ENCODE data around the gene C19orf44.
"Not testable (repeated sequence)": the region's sequence is repeated elsewhere in the genome, so short reads cannot be mapped to it uniquely, and the experiment has no call there.

C19orf44 gene

DNA sequence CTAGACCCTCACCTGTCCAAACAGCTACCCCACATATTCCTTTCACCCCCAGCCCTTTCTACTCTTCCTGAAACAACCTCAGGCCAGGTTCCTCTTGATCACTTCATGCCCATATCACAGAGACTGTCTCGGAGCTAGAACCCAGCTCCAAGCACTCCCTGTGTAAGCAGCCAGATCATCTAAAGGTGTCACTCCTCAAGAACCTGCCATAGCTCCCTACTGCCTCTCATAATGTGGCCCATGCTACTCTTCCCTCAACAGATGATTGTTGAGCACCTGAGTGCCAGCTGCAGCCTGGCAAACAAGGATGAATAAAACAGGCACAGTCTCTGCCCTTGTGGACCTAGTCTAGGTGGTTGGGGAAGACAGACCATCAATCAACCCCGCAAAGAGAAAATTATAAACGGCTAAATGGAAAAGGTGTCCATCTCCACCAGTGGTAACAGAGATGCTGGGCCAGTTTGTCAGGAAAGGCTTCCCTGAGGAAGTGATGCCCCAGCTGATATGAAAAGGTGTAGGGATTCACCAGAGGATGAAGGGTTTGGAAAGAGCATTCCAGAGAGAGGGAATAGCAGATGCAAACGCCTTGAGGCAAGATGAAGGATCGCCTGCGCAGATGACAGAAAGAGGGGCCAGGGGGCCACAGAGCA is 32.7 kb upstream of the C19orf44 start:
- TF ChIP-seq, protein P1, sequence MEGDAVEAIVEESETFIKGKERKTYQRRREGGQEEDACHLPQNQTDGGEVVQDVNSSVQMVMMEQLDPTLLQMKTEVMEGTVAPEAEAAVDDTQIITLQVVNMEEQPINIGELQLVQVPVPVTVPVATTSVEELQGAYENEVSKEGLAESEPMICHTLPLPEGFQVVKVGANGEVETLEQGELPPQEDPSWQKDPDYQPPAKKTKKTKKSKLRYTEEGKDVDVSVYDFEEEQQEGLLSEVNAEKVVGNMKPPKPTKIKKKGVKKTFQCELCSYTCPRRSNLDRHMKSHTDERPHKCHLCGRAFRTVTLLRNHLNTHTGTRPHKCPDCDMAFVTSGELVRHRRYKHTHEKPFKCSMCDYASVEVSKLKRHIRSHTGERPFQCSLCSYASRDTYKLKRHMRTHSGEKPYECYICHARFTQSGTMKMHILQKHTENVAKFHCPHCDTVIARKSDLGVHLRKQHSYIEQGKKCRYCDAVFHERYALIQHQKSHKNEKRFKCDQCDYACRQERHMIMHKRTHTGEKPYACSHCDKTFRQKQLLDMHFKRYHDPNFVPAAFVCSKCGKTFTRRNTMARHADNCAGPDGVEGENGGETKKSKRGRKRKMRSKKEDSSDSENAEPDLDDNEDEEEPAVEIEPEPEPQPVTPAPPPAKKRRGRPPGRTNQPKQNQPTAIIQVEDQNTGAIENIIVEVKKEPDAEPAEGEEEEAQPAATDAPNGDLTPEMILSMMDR (IDR thresholded peaks at IDR 0.05; ENCODE audit: low read depth, low read length, poor library complexity, severe bottlenecking): no peak
- no peak for TF ChIP-seq EZH2phosphoT487 (IDR thresholded peaks at IDR 0.05; ENCODE audit: borderline replicate concordance, low read length)
- Histone ChIP-seq H3K36me3 (ENCODE audit: control insufficient read depth, low read length) (peaks cover 11% of the 10 kb centered on the region), H3K4me3 (ENCODE audit: low read length) (no peak overlapping the region), H3F3A (ENCODE audit: control insufficient read depth, insufficient read depth) (no peaks in the 10 kb centered on the region), H4K20me1 (ENCODE audit: control insufficient read depth, insufficient read depth, low read depth, low read length) (peaks cover 17% of the 10 kb centered on the region; the same call in 1 of the 2 replicates), H3K4me1 (ENCODE audit: control insufficient read depth, low read length) (peaks cover 44% of the 10 kb centered on the region), H3K27me3 (ENCODE audit: control insufficient read depth, low read length) (no peaks in the 10 kb centered on the region), H3K79me2 (ENCODE audit: control insufficient read depth, low read length) (peaks cover 99% of the 10 kb centered on the region), H3K27ac (ENCODE audit: low read depth, low read length) (no peak overlapping the region), H3K4me2 (ENCODE audit: low read length) (no peak overlapping the region), H3K9me3 (ENCODE audit: control insufficient read depth, insufficient read depth, low read length) (no peaks in the 10 kb centered on the region), H3K9me2 (replicated peaks; ENCODE audit: control insufficient read depth, low read length) (no peaks in the 10 kb centered on the region)

DNA sequence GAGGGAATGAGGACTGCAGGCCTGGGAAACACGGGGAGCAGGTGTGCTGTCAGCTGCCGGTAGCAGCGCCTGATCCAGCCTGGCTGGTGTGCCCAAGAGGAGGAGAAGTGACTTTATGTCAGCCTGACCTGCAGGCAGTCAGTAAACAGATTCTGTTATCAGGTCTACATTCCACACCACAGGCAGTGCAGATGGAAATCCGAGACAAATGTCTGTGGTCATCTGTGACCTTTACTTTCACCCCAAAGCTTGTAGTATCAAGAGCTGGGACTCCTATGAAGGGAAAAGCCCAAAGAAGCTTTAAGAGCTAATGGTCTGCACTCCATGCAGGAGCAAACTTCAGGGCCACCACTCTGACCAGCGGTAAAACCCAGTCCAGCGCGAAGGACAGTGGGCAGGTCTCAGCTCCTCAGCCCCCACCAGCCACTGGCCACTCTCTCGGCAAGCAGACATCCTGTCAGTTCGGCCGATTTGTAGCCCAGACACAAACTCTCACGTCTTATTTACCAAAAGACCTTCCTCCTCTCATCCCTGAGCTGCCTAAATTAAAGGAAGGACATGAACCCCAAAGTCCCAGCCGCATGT is 32.1 kb upstream of the C19orf44 start:
- Histone ChIP-seq H3K4me2 (ENCODE audit: low read length) (no peak overlapping the region), H3K79me2 (ENCODE audit: control insufficient read depth, low read length) (peaks cover 99% of the 10 kb centered on the region), H3K36me3 (ENCODE audit: control insufficient read depth, low read length) (peaks cover 15% of the 10 kb centered on the region), H3K27me3 (ENCODE audit: control insufficient read depth, low read length) (no peaks in the 10 kb centered on the region), H3K4me3 (ENCODE audit: low read length) (no peak overlapping the region), H3K4me1 (ENCODE audit: control insufficient read depth, low read length) (peaks cover 42% of the 10 kb centered on the region), H3K27ac (ENCODE audit: low read depth, low read length) (no peak overlapping the region), H4K20me1 (ENCODE audit: control insufficient read depth, insufficient read depth, low read depth, low read length) (peaks cover 13% of the 10 kb centered on the region; the same call in 1 of the 2 replicates), H3K9me3 (ENCODE audit: control insufficient read depth, insufficient read depth, low read length) (no peaks in the 10 kb centered on the region), H3F3A (ENCODE audit: control insufficient read depth, insufficient read depth) (no peaks in the 10 kb centered on the region), H3K9me2 (replicated peaks; ENCODE audit: control insufficient read depth, low read length) (no peaks in the 10 kb centered on the region)
- TF ChIP-seq EZH2phosphoT487 (IDR thresholded peaks at IDR 0.05; ENCODE audit: borderline replicate concordance, low read length): no peak
- TF ChIP-seq, protein P1 (IDR thresholded peaks at IDR 0.05; ENCODE audit: low read depth, low read length, poor library complexity, severe bottlenecking): no peak

DNA sequence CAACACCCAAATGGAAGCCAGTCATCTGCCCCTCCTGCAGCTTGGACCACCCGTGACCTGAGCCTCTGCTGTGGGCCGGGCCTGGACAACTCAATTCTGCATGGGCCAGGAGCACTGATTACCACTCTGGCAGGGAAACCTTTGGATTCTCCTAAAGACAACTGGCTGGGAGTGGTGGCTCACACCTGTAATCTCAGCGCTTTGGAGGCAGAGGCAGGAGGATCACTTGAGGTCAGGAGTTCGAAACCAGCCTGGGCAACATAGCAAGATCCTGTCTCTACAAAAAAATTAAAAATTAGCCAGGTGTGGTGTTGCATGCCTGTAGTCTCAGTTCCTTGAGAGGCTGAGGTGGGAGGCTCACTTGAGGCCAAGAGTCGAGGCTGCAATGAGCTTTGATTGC is 31.0 kb upstream of the C19orf44 start:
- Histone ChIP-seq H3K4me2 (ENCODE audit: low read length) (no peak overlapping the region), H3K9me2 (replicated peaks; ENCODE audit: control insufficient read depth, low read length) (no peaks in the 10 kb centered on the region), H3K9me3 (ENCODE audit: control insufficient read depth, insufficient read depth, low read length) (no peaks in the 10 kb centered on the region), H3K4me3 (ENCODE audit: low read length) (no peak overlapping the region), H3F3A (ENCODE audit: control insufficient read depth, insufficient read depth) (no peaks in the 10 kb centered on the region), H3K79me2 (ENCODE audit: control insufficient read depth, low read length) (peaks cover 99% of the 10 kb centered on the region), H3K4me1 (ENCODE audit: control insufficient read depth, low read length) (peaks cover 42% of the 10 kb centered on the region), H3K27me3 (ENCODE audit: control insufficient read depth, low read length) (no peaks in the 10 kb centered on the region), H3K27ac (ENCODE audit: low read depth, low read length) (no peak overlapping the region), H3K36me3 (ENCODE audit: control insufficient read depth, low read length) (peaks cover 23% of the 10 kb centered on the region), H4K20me1 (ENCODE audit: control insufficient read depth, insufficient read depth, low read depth, low read length) (peaks cover 14% of the 10 kb centered on the region; the same call in 1 of the 2 replicates)
- TF ChIP-seq EZH2phosphoT487 (IDR thresholded peaks at IDR 0.05; ENCODE audit: borderline replicate concordance, low read length): no peak
- TF ChIP-seq, protein P1 (IDR thresholded peaks at IDR 0.05; ENCODE audit: low read depth, low read length, poor library complexity, severe bottlenecking): no peak

DNA sequence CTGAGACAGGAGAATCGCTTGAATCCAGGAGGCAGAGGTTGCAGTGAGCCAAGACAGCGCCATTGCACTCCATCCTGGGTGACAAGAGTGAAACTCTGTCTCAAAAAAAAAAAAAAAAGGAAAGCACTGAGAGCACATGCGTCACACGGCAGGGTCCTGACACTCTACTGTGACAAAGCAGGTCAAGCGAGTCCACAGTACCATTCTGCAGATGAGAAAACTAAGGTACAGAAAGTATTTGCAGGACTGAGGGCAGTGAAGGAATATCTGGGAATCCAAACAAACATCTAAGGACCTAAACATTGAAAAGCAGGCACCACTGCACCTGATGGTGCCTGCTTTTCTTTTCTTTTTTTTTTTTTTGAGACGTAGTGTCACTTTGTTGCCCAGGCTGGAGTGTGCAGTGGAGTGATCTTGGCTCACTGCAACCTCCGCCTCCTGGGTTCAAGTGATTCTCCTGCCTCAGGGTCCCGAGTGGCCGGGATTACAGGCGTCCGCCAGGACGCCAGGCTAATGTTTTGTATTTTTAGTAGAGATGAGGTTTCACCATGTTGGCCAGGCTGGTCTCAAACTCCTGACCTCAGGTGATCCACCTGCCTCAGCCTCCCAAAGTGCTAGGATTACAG is 29.3 kb upstream of the C19orf44 start:
- peaks cover 98% of the 10 kb centered on the region for H3K79me2 ChIP-seq (ENCODE audit: control insufficient read depth, low read length)
- H3F3A ChIP-seq (ENCODE audit: control insufficient read depth, insufficient read depth); H3K9me3 ChIP-seq (ENCODE audit: control insufficient read depth, insufficient read depth, low read length); H3K27ac ChIP-seq (ENCODE audit: low read depth, low read length); H3K9me2 ChIP-seq (replicated peaks; ENCODE audit: control insufficient read depth, low read length); H3K27me3 ChIP-seq (ENCODE audit: control insufficient read depth, low read length); H3K4me3 ChIP-seq (ENCODE audit: low read length); H3K4me2 ChIP-seq (ENCODE audit: low read length): not testable (repeated sequence)
- peaks cover 22% of the 10 kb centered on the region; the same call in 1 of the 2 replicates for H4K20me1 ChIP-seq (ENCODE audit: control insufficient read depth, insufficient read depth, low read depth, low read length)
- peaks cover 43% of the 10 kb centered on the region for H3K4me1 ChIP-seq (ENCODE audit: control insufficient read depth, low read length)
- peaks cover 23% of the 10 kb centered on the region for H3K36me3 ChIP-seq (ENCODE audit: control insufficient read depth, low read length)

All from DOHH2 (cell line).